BLaER1 (cell line): Measurements from ENCODE around the gene MED13L.

ENCODE experiments used
- H3K27ac ChIP-seq: shearing (Covaris generic); formaldehyde crosslinking; 2 replicates; pipeline ENCODE4 v1.8.1; 2022
- H3K27me3 ChIP-seq: shearing (Covaris generic); formaldehyde crosslinking; 2 replicates; pipeline ENCODE4 v1.8.1; 2022
- H3K36me3 ChIP-seq: shearing (Covaris generic); formaldehyde crosslinking; 2 replicates; pipeline ENCODE4 v1.8.1; 2022
- H3K4me1 ChIP-seq: shearing (Covaris generic); formaldehyde crosslinking; 2 replicates; pipeline ENCODE4 v1.8.1; 2022
- H3K4me2 ChIP-seq: shearing (Covaris generic); formaldehyde crosslinking; 2 replicates; pipeline ENCODE4 v1.8.1; 2022
- H3K4me3 ChIP-seq: shearing (Covaris generic); formaldehyde crosslinking; 2 replicates; pipeline ENCODE4 v1.8.1; 2022
- H3K9ac ChIP-seq: shearing (Covaris generic); formaldehyde crosslinking; 2 replicates; pipeline ENCODE4 v1.8.1; 2022
- H3K9me3 ChIP-seq: shearing (Covaris generic); formaldehyde crosslinking; 2 replicates; pipeline ENCODE4 v1.8.1; 2022
- H4K20me1 ChIP-seq: shearing (Covaris generic); formaldehyde crosslinking; 2 replicates; pipeline ENCODE4 v1.8.1; 2022
- Cebpa-rat ChIP-seq: shearing (Covaris generic); IDR thresholded peaks from 2 replicates; pipeline ENCODE4 v1.8.1; 2022

MED13L gene

DNA sequence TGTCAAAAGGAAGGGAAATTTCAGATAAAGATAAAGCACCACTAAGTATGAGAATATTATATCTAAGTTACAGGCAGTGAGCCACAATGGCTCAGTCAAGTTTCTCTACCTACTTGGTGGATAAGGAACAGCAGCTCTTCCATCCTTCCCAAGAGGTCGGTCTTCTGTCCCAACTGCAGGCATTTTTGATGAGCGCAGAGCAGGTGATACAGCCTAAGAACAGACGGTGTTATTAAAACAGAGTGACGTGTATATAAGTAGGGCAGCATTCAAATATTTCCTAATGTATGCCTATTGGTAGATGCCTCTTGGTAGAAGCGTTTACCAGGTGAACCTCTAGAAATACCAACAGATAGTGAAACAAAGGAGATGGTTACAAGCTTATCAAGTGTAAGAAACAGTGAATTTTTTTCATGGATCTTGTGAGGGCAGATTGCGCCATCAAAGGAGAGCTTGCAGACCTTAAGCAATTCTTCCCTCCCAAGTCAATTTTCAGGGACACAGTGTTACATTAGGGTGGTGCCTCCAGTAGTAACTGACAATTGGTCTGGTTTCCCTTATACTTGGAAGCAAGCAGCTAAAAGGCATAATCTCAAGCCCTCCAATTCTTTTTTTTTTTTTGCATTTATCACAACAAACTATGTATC, 274.5 kb downstream of the MED13L start:
- no peak for TF ChIP-seq Cebpa-rat
- Histone ChIP-seq H3K4me1 (peaks cover 23% of the 10 kb centered on the region), H3K9me3 (no peaks in the 10 kb centered on the region), H3K4me2 (no peak overlapping the region), H3K36me3 (peaks cover 72% of the 10 kb centered on the region), H3K4me3 (no peak overlapping the region), H4K20me1 (peaks cover 33% of the 10 kb centered on the region), H3K27ac (no peak overlapping the region), H3K9ac (no peak overlapping the region), H3K27me3 (no peaks in the 10 kb centered on the region)

DNA sequence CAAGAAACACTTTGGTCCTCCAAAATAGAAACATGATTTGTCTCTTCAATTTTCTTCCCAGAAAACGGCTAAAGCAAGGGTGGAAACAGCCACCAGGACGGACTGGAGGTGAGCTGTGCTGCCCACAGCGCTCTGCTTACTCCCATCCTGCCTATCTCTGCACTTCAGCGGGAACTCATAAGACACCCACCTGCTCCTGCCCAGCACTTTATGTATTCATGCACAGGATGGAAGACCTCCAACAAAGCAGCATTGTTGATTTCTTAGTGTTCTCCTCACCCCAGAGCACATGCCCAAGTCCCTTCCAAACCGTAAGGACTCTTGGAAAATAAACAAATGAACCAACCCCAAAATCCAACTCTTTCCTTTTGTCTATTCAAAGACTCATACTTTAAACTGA, 277.2 kb downstream of the MED13L start:
- H3K9me3 ChIP-seq = no peaks in the 10 kb centered on the region
- H3K36me3 ChIP-seq = peaks cover 69% of the 10 kb centered on the region
- no peak overlapping the region for H3K9ac ChIP-seq
- H4K20me1 ChIP-seq = peaks cover 44% of the 10 kb centered on the region
- H3K27me3 ChIP-seq = no peaks in the 10 kb centered on the region
- no peak overlapping the region for H3K27ac ChIP-seq
- no peak for TF ChIP-seq Cebpa-rat
- peaks cover 23% of the 10 kb centered on the region for H3K4me1 ChIP-seq
- H3K4me2 ChIP-seq = no peak overlapping the region
- H3K4me3 ChIP-seq = no peak overlapping the region

GRCh38 chr12:115999582-115999981, 277.9 kb downstream of the MED13L start:
- Histone ChIP-seq H3K4me1 (peaks cover 23% of the 10 kb centered on the region), H3K9me3 (no peaks in the 10 kb centered on the region), H3K36me3 (peaks cover 69% of the 10 kb centered on the region), H3K9ac (no peak overlapping the region), H3K4me3 (no peak overlapping the region), H4K20me1 (peaks cover 46% of the 10 kb centered on the region), H3K4me2 (no peak overlapping the region), H3K27me3 (no peaks in the 10 kb centered on the region), H3K27ac (no peak overlapping the region)
- TF ChIP-seq Cebpa-rat = no peak

GRCh38 chr12:115998794-115999478, 278.6 kb downstream of the MED13L start:
- Histone ChIP-seq H3K4me1 (peaks cover 23% of the 10 kb centered on the region), H3K9me3 (no peaks in the 10 kb centered on the region), H3K36me3 (peaks cover 69% of the 10 kb centered on the region), H3K27ac (peak overlapping the region; percentile 28; the same call in 1 of the 2 replicates), H3K9ac (no peak overlapping the region), H3K4me2 (peak overlapping the region; percentile 62), H3K4me3 (no peak overlapping the region), H3K27me3 (no peaks in the 10 kb centered on the region), H4K20me1 (peaks cover 49% of the 10 kb centered on the region)
- TF ChIP-seq Cebpa-rat = no peak

DNA sequence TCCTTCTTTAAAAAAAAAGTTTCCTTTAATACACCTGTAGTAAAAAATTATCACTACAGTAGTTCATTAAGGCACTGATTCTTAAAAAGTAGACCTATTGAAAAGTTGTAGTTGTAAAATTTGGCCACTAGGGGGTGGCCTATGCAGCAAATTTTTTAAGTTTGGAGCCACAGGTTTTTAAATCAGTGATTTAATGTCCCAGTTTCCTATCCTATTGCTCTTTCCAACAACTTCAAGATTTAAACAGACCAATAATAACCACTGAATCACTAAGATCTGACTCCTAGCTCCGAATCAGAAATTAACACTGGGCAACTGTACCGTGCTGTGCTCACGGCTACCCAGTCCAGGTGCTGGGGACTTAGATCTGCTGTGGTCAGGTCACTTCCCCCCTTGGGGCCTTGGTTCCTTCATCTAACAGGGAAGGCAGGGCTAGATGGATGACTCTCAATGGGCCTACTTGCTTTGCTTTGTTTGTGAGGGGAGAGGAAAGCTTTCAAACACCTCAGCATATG, 279.3 kb downstream of the MED13L start:
- Histone ChIP-seq H3K4me3 (no peak overlapping the region), H3K36me3 (peaks cover 72% of the 10 kb centered on the region), H4K20me1 (peaks cover 48% of the 10 kb centered on the region), H3K27ac (peak overlapping the region; percentile 28; the same call in 1 of the 2 replicates), H3K27me3 (no peaks in the 10 kb centered on the region), H3K9ac (no peak overlapping the region), H3K4me1 (peaks cover 23% of the 10 kb centered on the region), H3K4me2 (peak overlapping the region; percentile 62), H3K9me3 (no peaks in the 10 kb centered on the region)
- TF ChIP-seq Cebpa-rat = no peak

DNA sequence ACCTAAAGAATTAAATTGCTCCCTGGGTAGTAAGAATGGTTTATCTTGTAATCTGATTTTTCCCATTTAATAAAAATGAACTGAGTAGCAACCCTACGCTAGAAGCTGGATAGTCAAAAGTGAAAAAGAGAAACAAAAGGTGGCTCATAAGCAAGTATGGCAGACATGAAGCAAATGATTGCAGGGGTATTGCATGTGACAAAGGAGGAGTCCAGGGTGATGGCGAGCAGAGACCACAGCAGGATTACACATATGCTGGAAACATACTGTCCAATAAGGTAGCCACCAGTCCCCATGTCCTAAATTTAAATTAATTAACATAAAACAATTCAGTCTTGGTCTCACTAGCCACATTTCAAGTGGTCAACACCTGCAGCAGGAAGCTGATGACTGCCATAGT, 283.8 kb downstream of the MED13L start:
- H4K20me1 ChIP-seq = peaks cover 49% of the 10 kb centered on the region
- no peak for TF ChIP-seq Cebpa-rat
- no peak overlapping the region for H3K27ac ChIP-seq
- H3K4me2 ChIP-seq = no peak overlapping the region
- H3K27me3 ChIP-seq = no peaks in the 10 kb centered on the region
- H3K36me3 ChIP-seq = peaks cover 90% of the 10 kb centered on the region
- no peak overlapping the region for H3K9ac ChIP-seq
- peaks cover 24% of the 10 kb centered on the region for H3K4me1 ChIP-seq
- H3K4me3 ChIP-seq = no peak overlapping the region
- no peaks in the 10 kb centered on the region for H3K9me3 ChIP-seq

DNA sequence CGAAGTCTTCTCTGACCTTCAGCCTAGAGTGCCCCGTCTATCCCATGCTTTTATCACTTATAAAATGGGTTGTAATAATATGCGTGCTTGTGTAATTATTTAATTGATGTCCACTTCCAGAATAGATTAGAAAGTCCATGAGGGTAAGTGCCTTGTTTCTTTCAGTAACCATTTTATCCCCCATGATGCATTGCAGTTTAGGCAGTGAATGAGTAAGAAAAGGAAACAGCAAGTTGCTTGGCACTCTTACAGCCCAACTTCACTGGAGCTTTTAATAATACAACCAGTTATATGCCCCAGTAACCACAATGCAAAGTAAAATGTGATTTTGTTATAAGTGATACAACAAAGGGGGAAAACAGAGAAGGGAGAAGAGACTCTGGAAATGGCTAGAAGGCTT, 287.3 kb downstream of the MED13L start:
- Histone ChIP-seq H3K4me3 (no peak overlapping the region), H4K20me1 (peaks cover 61% of the 10 kb centered on the region), H3K36me3 (peaks cover 95% of the 10 kb centered on the region), H3K27ac (no peak overlapping the region), H3K9me3 (no peaks in the 10 kb centered on the region), H3K4me1 (peaks cover 22% of the 10 kb centered on the region), H3K27me3 (no peaks in the 10 kb centered on the region), H3K4me2 (no peak overlapping the region), H3K9ac (no peak overlapping the region)
- no peak for TF ChIP-seq Cebpa-rat

DNA sequence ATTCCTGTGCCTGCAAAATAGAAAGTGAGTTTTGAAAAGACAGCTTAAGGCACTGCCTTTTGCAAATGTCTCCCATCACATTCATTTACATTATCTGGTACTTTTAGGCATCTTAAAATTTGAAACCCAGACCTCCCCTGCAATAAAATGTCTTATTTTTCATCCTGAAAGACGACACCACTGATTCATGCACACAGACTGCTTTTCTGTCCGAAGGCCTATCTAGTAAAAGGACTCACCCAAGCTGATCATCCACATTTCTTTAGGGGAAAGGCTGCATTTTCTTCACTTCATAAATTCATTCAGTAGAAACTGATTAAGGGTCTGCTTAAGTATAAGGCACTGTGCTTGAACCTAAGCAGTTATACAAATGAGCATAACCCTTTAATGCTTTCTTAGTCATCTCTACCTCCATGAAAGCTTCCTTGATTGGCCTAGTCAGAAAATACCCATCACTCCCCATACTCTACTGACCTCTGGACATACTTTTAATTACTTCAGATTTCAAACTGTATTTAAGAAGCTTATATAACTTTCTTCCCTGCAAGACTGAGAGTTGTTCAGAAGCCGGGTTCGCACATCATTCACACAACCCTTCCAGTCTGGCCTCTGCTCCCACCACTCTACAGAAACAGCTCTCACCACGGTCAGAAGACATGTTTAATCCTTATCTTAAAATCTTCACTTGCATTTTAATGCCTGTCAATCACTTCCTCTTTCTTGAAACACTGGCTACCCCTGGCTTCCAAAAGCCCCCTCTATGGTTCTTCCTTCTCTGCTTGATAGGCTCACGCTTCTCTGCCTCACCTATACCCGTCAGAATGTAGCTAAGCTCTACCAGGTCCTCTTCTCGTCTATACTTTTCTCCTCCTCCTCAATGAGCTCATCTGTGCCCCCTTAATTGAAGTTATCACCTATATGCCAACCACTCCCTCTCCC, 288.6 kb downstream of the MED13L start:
- Histone ChIP-seq H3K4me1 (peaks cover 22% of the 10 kb centered on the region), H3K9ac (no peak overlapping the region), H3K4me3 (no peak overlapping the region), H3K27me3 (no peaks in the 10 kb centered on the region), H4K20me1 (peaks cover 69% of the 10 kb centered on the region), H3K4me2 (peak overlapping the region; percentile 5), H3K36me3 (peaks cover 95% of the 10 kb centered on the region), H3K27ac (no peak overlapping the region), H3K9me3 (no peaks in the 10 kb centered on the region)
- no peak for TF ChIP-seq Cebpa-rat

DNA sequence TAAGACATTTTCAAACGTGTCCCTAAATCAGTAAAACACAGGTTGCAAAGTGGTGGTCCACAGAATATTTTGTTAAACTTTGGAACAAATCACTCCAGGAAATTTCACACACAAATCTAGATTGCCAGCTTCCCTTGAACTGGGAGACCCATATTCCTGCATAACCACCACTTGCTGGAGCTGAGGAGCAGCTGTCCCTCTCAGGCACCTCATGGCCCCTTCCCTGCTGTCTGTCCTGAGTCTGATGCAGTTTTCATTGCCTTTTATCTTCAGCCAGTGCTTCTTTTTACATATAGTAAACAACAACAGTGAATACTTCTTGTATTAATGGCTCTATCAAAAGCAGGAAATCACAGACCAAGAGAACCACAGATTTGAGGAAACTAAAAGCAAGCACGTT, 289.3 kb downstream of the MED13L start:
- Histone ChIP-seq H3K9me3 (no peaks in the 10 kb centered on the region), H3K27ac (no peak overlapping the region), H3K36me3 (peaks cover 95% of the 10 kb centered on the region), H3K4me3 (no peak overlapping the region), H3K9ac (no peak overlapping the region), H3K4me2 (0 out of 2 replicates have a peak overlapping the region, but pooled peaks have one; percentile 5), H4K20me1 (peaks cover 76% of the 10 kb centered on the region), H3K4me1 (peaks cover 22% of the 10 kb centered on the region), H3K27me3 (no peaks in the 10 kb centered on the region)
- TF ChIP-seq Cebpa-rat = no peak
